ENCODE measurements around the gene CPNE8.

DNA sequence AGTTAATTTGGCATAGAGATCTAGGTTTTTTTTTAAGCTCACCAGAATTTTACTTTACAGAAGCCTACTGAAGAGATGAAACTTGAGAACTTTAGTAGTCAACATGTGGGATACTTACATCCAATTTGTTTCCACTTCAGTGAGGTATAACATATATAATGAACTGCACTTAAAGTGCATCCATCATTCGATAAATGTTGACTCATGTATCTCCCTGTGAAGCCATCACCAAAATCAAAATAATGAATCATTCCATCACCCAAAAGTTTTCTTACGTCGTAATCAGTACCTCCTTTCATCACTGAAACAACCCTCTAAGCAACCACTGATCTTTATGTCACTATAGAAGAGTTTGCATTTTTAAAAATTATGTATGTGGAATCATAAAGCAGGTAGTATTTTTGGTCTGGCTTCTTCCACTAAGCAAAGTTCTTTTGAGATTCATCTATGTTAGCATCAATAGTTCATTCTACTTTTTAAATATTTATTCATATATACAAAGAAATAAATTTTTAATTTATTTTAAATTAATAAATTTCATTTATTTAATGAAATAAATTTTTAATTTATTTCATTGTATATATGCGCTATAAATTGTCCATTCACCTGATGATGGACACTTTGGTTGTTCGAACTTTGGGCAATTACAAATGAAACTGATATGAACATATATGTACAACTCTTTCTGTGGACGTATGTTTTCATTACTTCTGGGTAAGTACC, 2.0 kb upstream of the CPNE8 start:
- TF ChIP-seq, protein P1, sequence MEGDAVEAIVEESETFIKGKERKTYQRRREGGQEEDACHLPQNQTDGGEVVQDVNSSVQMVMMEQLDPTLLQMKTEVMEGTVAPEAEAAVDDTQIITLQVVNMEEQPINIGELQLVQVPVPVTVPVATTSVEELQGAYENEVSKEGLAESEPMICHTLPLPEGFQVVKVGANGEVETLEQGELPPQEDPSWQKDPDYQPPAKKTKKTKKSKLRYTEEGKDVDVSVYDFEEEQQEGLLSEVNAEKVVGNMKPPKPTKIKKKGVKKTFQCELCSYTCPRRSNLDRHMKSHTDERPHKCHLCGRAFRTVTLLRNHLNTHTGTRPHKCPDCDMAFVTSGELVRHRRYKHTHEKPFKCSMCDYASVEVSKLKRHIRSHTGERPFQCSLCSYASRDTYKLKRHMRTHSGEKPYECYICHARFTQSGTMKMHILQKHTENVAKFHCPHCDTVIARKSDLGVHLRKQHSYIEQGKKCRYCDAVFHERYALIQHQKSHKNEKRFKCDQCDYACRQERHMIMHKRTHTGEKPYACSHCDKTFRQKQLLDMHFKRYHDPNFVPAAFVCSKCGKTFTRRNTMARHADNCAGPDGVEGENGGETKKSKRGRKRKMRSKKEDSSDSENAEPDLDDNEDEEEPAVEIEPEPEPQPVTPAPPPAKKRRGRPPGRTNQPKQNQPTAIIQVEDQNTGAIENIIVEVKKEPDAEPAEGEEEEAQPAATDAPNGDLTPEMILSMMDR (IDR thresholded peaks at IDR 0.05) = no peak
- TF ChIP-seq EZH2 (IDR thresholded peaks at IDR 0.05; ENCODE audit: borderline replicate concordance, insufficient read depth, low read depth, low read length, poor library complexity, severe bottlenecking) = no peak

All from B cell (primary cell).